Aorta (tissue), 5 donors: ENCODE data around the gene CEP128. TPM values are rescaled to one million over a fixed set of nuclear protein-coding genes. Genes with fewer than 3 reads are reported as not detected.

ENCODE experiments used
- ATAC-seq: fragments of 200-7000 bp; cut with Tn5 transposase; one replicate; pipeline ENCODE4 v1.9.1; 2022; ENCODE audit warnings: moderate library complexity; ENCODE audit not compliant: low FRiP score
- DNase-seq, 2 donors: peaks; one replicate each; pipeline ENCODE4 v3.0.0-alpha.2; 2020
- H3K27ac ChIP-seq, 2 donors: one replicate each; pipeline ENCODE4 v1.5.1; 2013; ENCODE audit warnings: low read length in 2 of 2, mild to moderate bottlenecking in 2 of 2, moderate library complexity in 2 of 2, control low read depth in 1 of 2, inconsistent platforms in 1 of 2, low read depth in 1 of 2
- H3K27me3 ChIP-seq, 2 donors: one replicate each; pipeline ENCODE4 v1.6.1; 2013; ENCODE audit warnings: control low read depth in 1 of 2, low read length in 1 of 2, mild to moderate bottlenecking in 1 of 2, moderate library complexity in 1 of 2; ENCODE audit not compliant: insufficient read depth in 2 of 2, control insufficient read depth in 1 of 2
- H3K36me3 ChIP-seq, 2 donors: one replicate each; pipeline ENCODE4 v1.6.1; 2013; ENCODE audit warnings: control low read depth in 1 of 2, low read length in 1 of 2, mild to moderate bottlenecking in 1 of 2; ENCODE audit not compliant: insufficient read depth in 2 of 2, control insufficient read depth in 1 of 2
- H3K4me1 ChIP-seq, 2 donors: one replicate each; pipeline ENCODE4 v1.6.1; 2013; ENCODE audit warnings: low read length in 2 of 2, control low read depth in 1 of 2, mild to moderate bottlenecking in 1 of 2, moderate library complexity in 1 of 2; ENCODE audit not compliant: insufficient read depth in 2 of 2, control insufficient read depth in 1 of 2
- H3K4me3 ChIP-seq, 2 donors: one replicate each; pipeline ENCODE4 v1.5.1; 2013; ENCODE audit warnings: low read length in 2 of 2, control low read depth in 1 of 2, mild to moderate bottlenecking in 1 of 2
- H3K9me3 ChIP-seq: one replicate; pipeline ENCODE4 v1.6.1; 2013; ENCODE audit warnings: mild to moderate bottlenecking, low read length; ENCODE audit not compliant: control insufficient read depth
- WGBS, 2 donors: extraction: QIAGEN DNeasy Blood & Tissue Kit; methylation state at CpG; one replicate each; pipeline ENCODE4 v1.1.7; 2013; 5-methylcytosine and 5-hydroxymethylcytosine counted together
- intact Hi-C, 2 donors: fragments of 100-400 bp; cut with DNase I; formaldehyde crosslinking; loops; one replicate each; pipeline versions ENCODE4 v1.14.2 to v1.15.0; 2022
- polyA plus RNA-seq, 2 donors: library from polyadenylated mRNA; stranded (reverse); fragments of 200-250 nt; gene quantifications; one replicate each; pipeline ENCODE4 v1.2.3, GENCODE V29; 2013
- total RNA-seq, 2 donors: library from RNA; stranded (reverse); fragmentation: NEBNext Ultra II Directional; extraction: Animal tissue kit (Norgen Biotek cat#: 25700); gene quantifications; one replicate each; pipeline ENCODE4 v1.2.1, GENCODE V29; 2021
- donor health status: healthy with polysubstance abuse.
- donor health status: Bipolar disorder and iron deficiency.
- donor health status: DM: no; HTN: no; CAD: no.
- donor health status: DM: no; HTN: no; CAD: no.
- donor health status: DM: yes; HTN: yes; CAD: no.

The CEP128 gene
- total and polyA plus RNA-seq, 4 donors: 0.95 to 8.4 (median 4.4) TPM

DNA sequence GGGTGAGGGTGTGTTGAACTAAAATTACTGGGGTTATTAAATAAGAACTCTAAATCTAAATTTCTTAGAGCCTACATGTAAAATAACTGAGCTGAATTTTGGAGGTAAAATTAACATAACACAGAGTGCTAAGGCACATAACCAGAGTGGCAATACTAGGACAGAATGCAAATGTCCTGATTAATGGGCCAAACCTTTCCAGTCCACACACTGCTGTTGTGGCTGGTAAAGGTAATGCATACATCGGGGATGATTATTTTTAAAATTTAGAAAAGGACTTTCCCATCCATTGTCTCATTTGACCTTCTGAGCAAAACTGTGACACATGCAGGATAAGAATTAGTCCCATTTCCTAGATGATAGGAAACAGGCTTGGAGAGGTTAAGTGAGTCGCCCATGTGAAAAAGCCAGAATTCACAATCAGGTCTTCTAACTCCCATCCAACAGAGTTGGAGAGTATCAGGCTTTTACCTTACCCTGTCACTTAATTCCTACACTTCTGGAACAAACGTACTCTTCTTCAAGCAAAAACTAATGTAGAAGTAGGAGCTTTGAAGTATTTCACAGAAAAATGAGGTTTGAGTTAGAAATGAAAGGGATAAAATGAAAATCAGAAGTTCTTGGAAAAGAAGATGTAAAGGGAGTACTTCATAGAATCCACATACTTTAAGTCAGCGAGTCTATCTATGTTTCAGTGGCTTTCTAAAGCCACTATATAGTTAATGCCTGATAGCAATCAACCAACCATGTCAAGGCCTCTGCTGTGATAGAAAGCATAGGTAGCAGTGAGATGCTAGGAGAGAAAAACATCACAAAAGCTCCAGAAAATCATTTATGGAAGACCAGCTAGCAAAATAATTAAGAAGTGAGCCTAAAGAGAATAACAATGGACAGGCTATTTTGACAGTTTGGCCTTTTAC lies 395.3 kb downstream of the CEP128 start:
- H3K9me3 ChIP-seq: no peaks in the 10 kb centered on the region
- no peaks in the 10 kb centered on the region for H3K4me1 ChIP-seq
- H3K27me3 ChIP-seq: no peaks in the 10 kb centered on the region
- ATAC-seq: no peak
- intact Hi-C loops: no loop called here
- 96 to 98% methylated on average over 4 of the region's 4 CpGs for WGBS, 2 donors
- H3K4me3 ChIP-seq: no peak overlapping the region
- no peak for DNase-seq
- H3K36me3 ChIP-seq: no peaks in the 10 kb centered on the region
- H3K27ac ChIP-seq: no peak overlapping the region

DNA sequence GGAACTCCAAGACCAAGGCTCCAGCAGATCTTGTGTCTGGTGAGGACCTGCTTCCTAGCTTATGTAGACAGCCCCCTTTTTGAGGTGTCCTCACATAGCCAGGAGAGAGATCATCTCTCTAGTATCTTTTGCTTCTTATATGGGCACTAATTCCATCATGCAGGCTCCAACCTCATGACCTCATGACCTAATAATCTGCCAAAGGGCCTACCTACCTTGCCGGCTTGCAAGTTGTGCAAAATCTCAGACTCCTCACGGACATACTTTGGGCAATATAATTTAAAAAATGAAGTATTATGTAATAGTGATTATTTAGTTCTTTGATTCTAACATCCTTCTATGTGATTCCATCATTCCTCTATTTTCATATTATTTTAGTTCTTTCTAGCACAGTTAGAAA lies 397.2 kb downstream of the CEP128 start:
- Histone ChIP-seq H3K27ac (no peak overlapping the region), H3K9me3 (peaks cover 1% of the 10 kb centered on the region), H3K27me3 (no peaks in the 10 kb centered on the region), H3K36me3 (no peaks in the 10 kb centered on the region), H3K4me1 (no peaks in the 10 kb centered on the region), H3K4me3 (no peak overlapping the region)
- WGBS, 2 donors: 94 to 97% methylated on average over 2 of the region's 2 CpGs
- DNase-seq (no peak), ATAC-seq (no peak)
- intact Hi-C loops: no loop called here

DNA sequence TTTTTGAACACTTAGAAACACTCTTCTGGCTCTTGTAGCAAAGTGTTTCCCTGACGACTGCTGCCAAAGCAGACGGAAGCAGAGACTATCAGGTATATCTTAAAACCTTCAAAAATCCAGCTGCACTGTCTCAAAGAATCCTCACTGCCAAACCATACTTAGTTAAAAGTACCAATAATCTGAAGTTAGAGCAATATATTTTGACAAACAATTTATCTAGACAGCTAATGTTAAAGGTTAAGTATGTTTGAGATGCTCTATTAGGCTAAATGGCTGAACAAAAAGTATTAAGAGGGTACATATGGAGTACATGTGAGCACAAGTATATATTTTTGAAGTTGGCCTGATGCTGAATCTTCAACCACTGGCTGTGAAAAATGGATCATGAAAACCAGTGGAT lies 398.3 kb downstream of the CEP128 start:
- Histone ChIP-seq H3K27ac (no peak overlapping the region), H3K36me3 (no peaks in the 10 kb centered on the region), H3K9me3 (peaks cover 1% of the 10 kb centered on the region), H3K4me1 (no peaks in the 10 kb centered on the region), H3K4me3 (no peak overlapping the region), H3K27me3 (no peaks in the 10 kb centered on the region)
- intact Hi-C loops: no loop called here
- ATAC-seq: no peak
- DNase-seq: no peak
- whole genome bisulfite sequencing, 2 donors: 77 to 82% methylated on average over 2 of the region's 2 CpGs

DNA sequence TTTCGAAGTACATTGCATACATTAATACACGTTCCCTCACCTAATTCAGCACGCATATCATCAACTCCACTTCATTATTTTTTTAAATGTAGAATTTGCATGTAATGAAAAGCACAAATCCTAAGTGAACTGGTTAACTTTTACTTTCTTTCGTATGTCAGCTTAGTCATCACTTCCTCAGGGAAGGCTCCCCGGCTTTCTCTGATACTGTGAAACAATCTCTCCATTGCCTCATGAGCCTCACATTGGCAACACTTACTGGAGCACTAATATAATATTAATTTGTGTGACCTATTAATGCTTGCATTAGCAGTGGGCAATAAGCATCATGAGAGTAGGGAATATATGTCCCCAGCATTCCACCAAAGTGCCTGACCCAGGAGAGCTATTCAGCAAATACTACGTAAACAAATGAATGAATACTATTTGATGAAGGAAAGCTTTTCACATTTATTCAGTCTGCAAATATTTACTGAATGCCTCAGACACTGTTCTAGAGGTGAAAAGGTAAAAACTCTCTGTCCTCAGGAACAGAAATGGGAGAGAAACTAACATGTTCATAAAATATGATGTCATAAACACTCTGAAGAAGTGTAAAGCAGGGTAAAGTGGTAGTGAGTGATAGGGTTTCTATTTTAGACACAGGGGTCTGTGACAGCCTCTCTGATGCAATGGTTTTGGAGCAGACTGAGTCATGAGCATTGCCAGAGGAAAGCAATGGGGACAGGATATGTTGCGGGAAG lies 402.7 kb downstream of the CEP128 start:
- Histone ChIP-seq H3K27ac (no peak overlapping the region), H3K9me3 (peaks cover 1% of the 10 kb centered on the region), H3K27me3 (no peaks in the 10 kb centered on the region), H3K4me1 (no peaks in the 10 kb centered on the region), H3K36me3 (no peaks in the 10 kb centered on the region), H3K4me3 (no peak overlapping the region)
- ATAC-seq (no peak), DNase-seq (no peak)
- 92 to 95% methylated on average over 7 of the region's 7 CpGs for WGBS, 2 donors
- intact Hi-C loops: no loop called here

DNA sequence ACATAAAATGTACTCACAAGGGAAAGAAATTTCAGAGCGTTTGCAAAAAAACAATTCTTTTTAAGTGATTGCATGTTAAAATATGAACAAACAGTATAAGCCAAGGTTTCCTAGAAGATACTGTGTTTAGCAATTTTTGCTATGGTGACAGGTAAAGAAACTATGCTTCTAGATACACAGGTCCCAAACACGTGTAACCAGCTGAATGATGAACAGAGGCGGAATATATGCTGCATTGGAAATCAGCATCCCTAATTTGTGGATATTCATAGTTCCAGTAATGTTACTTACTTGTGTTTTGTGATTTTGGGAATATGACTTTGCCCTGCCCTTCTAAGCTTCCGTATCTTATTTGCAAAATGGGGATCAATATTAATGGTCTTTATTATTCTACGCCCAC lies 403.9 kb downstream of the CEP128 start:
- peaks cover 1% of the 10 kb centered on the region for H3K9me3 ChIP-seq
- H3K27me3 ChIP-seq: no peaks in the 10 kb centered on the region
- intact Hi-C loops: no loop called here
- H3K4me3 ChIP-seq: no peak overlapping the region
- ATAC-seq (no peak), DNase-seq (no peak)
- H3K4me1 ChIP-seq: no peaks in the 10 kb centered on the region
- WGBS, 2 donors: 92 to 95% methylated on average over 5 of the region's 5 CpGs
- no peak overlapping the region for H3K27ac ChIP-seq
- no peaks in the 10 kb centered on the region for H3K36me3 ChIP-seq

DNA sequence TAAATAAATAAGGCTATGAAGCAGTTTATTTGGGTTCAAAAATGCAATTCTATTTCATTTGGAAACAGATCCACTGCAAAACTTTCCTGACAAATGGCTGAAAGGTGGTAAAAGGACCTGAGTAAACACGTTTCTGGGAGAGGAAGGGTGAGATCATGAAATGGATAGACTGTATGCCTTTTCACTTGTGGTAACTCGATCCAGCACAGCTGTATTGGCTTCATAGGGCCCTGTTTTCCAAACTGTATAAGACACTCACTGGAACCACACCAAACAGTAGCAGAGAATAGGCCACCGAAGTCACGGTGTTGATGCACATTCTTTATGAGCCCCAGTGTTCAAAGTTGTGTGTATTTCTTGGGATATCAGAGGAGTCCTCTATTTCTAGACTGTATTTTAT lies 405.1 kb downstream of the CEP128 start:
- ATAC-seq (no peak), DNase-seq (no peak)
- Histone ChIP-seq H3K4me3 (no peak overlapping the region), H3K4me1 (no peaks in the 10 kb centered on the region), H3K9me3 (peaks cover 1% of the 10 kb centered on the region), H3K27ac (no peak overlapping the region), H3K36me3 (no peaks in the 10 kb centered on the region), H3K27me3 (no peaks in the 10 kb centered on the region)
- intact Hi-C loops: no loop called here
- 14 to 27% methylated on average over 4 of the region's 4 CpGs for WGBS, 2 donors

DNA sequence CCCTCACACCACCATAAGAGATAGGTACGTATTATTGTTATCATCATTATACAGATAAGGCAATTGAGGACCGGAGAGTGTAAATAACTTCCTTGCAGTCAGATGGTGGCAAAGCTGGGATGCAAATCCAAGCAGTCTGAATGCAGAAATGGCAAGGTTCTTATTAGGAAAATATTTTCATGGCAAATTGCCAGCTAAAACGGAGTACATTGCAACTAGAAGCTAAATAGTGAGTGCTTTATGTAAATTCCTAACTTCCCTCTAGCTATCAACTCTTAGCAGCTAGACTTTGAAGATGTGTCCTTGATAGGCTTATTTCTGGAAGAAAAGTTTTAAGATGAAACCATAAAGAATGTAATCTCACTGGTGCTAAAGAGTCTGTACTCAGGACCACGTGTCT lies 406.4 kb downstream of the CEP128 start:
- intact Hi-C loops: no loop called here
- H3K4me1 ChIP-seq: no peaks in the 10 kb centered on the region
- no peak overlapping the region for H3K4me3 ChIP-seq
- DNase-seq (no peak), ATAC-seq (no peak)
- no peak overlapping the region for H3K27ac ChIP-seq
- no peaks in the 10 kb centered on the region for H3K9me3 ChIP-seq
- H3K36me3 ChIP-seq: no peaks in the 10 kb centered on the region
- WGBS, 2 donors: 28 to 31% methylated on average over 4 of the region's 4 CpGs
- H3K27me3 ChIP-seq: no peaks in the 10 kb centered on the region

DNA sequence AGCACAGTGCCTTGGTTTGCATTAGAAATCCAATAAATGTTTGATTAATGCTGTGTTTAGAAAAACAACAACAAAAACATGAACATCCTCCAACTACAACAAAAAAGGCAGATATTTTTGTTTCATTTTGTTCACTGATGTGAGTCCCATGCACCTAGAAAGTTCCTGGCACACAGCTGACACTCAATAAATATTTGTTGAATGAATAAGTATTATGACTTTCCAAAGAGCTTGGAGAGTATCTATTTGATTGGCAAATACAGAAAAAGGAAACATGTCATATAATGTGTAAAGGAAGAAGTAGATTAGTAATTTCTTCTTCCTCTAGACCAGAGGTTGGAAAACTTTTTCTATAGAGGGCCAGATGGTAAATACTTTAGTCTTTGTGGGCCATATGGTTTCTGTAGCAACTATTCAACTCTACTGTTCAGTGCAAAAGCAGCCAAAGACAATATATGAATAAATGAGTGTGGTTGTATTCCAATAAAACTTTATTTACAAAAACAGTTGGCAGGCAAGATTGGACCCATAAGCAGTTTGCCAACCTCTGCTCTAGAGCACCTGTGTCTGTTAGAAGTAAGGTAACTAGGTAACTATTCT lies 417.9 kb downstream of the CEP128 start:
- no peaks in the 10 kb centered on the region for H3K9me3 ChIP-seq
- H3K4me1 ChIP-seq: no peaks in the 10 kb centered on the region
- no peaks in the 10 kb centered on the region for H3K27me3 ChIP-seq
- no peak overlapping the region for H3K4me3 ChIP-seq
- no peaks in the 10 kb centered on the region for H3K36me3 ChIP-seq
- DNase-seq (no peak), ATAC-seq (no peak)
- H3K27ac ChIP-seq: no peak overlapping the region
- intact Hi-C loops: no loop called here
